Measurements from ENCODE around the gene HIVEP1. TPM values are rescaled to one million over a fixed set of nuclear protein-coding genes. Genes with fewer than 3 reads are reported as not detected.

The HIVEP1 gene
- total and polyA plus RNA-seq, 2 of the 8 experiments (the other 6 are each of a cell fraction or from before 2014, with no cell fraction given) = 22.6 to 23.1 TPM

GRCh38 chr6:12069891-12070529, 57.9 kb downstream of the HIVEP1 start:
- peaks cover 6 to 91% of the 10 kb centered on the region in 2 experiments; a peak in 3 of 4 replicates for H3K79me2 ChIP-seq (ENCODE audit: control insufficient read depth in 1 of 2, insufficient read depth in 2 of 2, low read length in 2 of 2)
- H3K27ac ChIP-seq (ENCODE audit: low read depth, low read length) = no peak overlapping the region
- H3K23ac ChIP-seq (ENCODE audit: insufficient read length) = no peak overlapping the region
- no peak for FAIRE-seq
- no peak overlapping the region for H4K8ac ChIP-seq (ENCODE audit: extremely low read depth, insufficient read depth, low read length)
- ChIA-PET CTCF (ENCODE audit: partially characterized antibody) (no interaction called here), POLR2A (ENCODE audit: partially characterized antibody) (interaction anchor here (0.6 kb wide), 1 partner anchor 14 kb away, joined by 3 read pairs; no protein-coding TSS in a partner anchor)
- H3K56ac ChIP-seq (replicated peaks; ENCODE audit: insufficient read length, low read depth, low read length) = no peak overlapping the region
- H3K9ac ChIP-seq (replicated peaks in 1 of 4; ENCODE audit: extremely low read depth in 1 of 4, low read depth in 3 of 4, low read length in 3 of 4) = no peak overlapping the region
- H4K20me1 ChIP-seq (replicated peaks in 1 of 2; ENCODE audit: control insufficient read depth in 1 of 2, insufficient read depth in 2 of 2, low read length in 2 of 2) = peaks cover 4 to 5% of the 10 kb centered on the region in 2 experiments
- no peak overlapping the region for H2AFZ ChIP-seq (ENCODE audit: low read length)
- H3K4me1 ChIP-seq (replicated peaks in 1 of 4; ENCODE audit: control insufficient read depth in 3 of 4, insufficient read depth in 4 of 4, low read length in 3 of 4) = peaks cover 0 to 10% (median 6%) of the 10 kb centered on the region in 4 experiments; a peak in 3 of 7 replicates
- H3K27me3 ChIP-seq (replicated peaks in 1 of 4; ENCODE audit: control insufficient read depth in 3 of 4, extremely low read depth in 1 of 4, insufficient read depth in 3 of 4, low read length in 3 of 4) = no peaks in the 10 kb centered on the region
- WGBS, 2 experiments (ENCODE audit: extremely low coverage in 1 of 2, insufficient coverage in 1 of 2, insufficient read length in 1 of 2, insufficient replicate concordance in 2 of 2, low coverage in 1 of 2, low lambda C conversion rate in 2 of 2, missing lambda C conversion rate in 1 of 2) = 97% methylated on average over 9 of the region's 9 CpGs; no CpG with 5 or more reads in 1 of the 2 experiments
- H2BK120ac ChIP-seq (replicated peaks; ENCODE audit: low read depth, low read length) = no peak overlapping the region
- H3K79me1 ChIP-seq (ENCODE audit: low read depth, low read length) = peaks cover 11% of the 10 kb centered on the region; the same call in 1 of the 2 replicates
- H3K36me3 ChIP-seq (ENCODE audit: control insufficient read depth in 2 of 4, insufficient read depth in 4 of 4, low read length in 3 of 4) = no peaks in the 10 kb centered on the region; a peak in 1 of 8 replicates
- no peak overlapping the region for H2BK12ac ChIP-seq (ENCODE audit: low read depth, low read length)
- no peak overlapping the region for H3K14ac ChIP-seq (ENCODE audit: insufficient read length)
- H3K4ac ChIP-seq (replicated peaks; ENCODE audit: insufficient read length, low read depth, low read length) = no peak overlapping the region
- H3K9me3 ChIP-seq (ENCODE audit: insufficient read depth in 2 of 2, low read depth in 1 of 2, low read length in 1 of 2) = no peaks in the 10 kb centered on the region
- DNase-seq (ENCODE audit: low read depth in 1 of 2, low spot score in 2 of 2) = no peak
- no peak overlapping the region for H3K4me2 ChIP-seq (ENCODE audit: insufficient read depth in 1 of 2, low read depth in 2 of 2, low read length in 2 of 2)
- H2BK15ac ChIP-seq (ENCODE audit: low read length) = no peak overlapping the region
- H2BK5ac ChIP-seq (ENCODE audit: low read depth, low read length) = no peak overlapping the region
- no peak overlapping the region for H3K18ac ChIP-seq (ENCODE audit: extremely low read depth, low read length)
- no peak overlapping the region for H3K4me3 ChIP-seq (ENCODE audit: extremely low read depth in 1 of 4, insufficient read depth in 2 of 4, low read depth in 3 of 4, low read length in 4 of 4)
- H4K5ac ChIP-seq (ENCODE audit: insufficient read length, low read depth, low read length) = no peak overlapping the region
- no peak overlapping the region for H2BK20ac ChIP-seq (ENCODE audit: low read length)
- no peak overlapping the region for H2AK5ac ChIP-seq (ENCODE audit: low read depth, low read length)
- no peak overlapping the region for H4K91ac ChIP-seq (replicated peaks; ENCODE audit: insufficient read length, low read length)
- H3K23me2 ChIP-seq (ENCODE audit: low read depth, low read length) = no peaks in the 10 kb centered on the region
- TF ChIP-seq CEBPB (IDR thresholded peaks at IDR 0.05; ENCODE audit: low read depth, low read length) (no peak), CHD1 (IDR thresholded peaks at IDR 0.05; ENCODE audit: low read depth, low read length) (no peak), RNF2 (IDR thresholded peaks at IDR 0.05; ENCODE audit: borderline replicate concordance, low read depth, low read length, missing control alignments, poor library complexity, severe bottlenecking) (no peak), YY1 (IDR thresholded peaks at IDR 0.05; ENCODE audit: low read depth, low read length) (no peak), EGR1 (IDR thresholded peaks at IDR 0.05; ENCODE audit: borderline replicate concordance, low read depth, low read length) (no peak), NRF1 (IDR thresholded peaks at IDR 0.05; ENCODE audit: low read depth, low read length) (no peak), RFX5 (IDR thresholded peaks at IDR 0.05; ENCODE audit: borderline replicate concordance, low read depth, low read length) (no peak), BACH1 (IDR thresholded peaks at IDR 0.05; ENCODE audit: low read length) (no peak), SIX5 (IDR thresholded peaks at IDR 0.05; ENCODE audit: low read depth, low read length) (no peak), ASH2L (IDR thresholded peaks at IDR 0.05; ENCODE audit: low read length) (no peak), GABPA (IDR thresholded peaks at IDR 0.05; ENCODE audit: borderline replicate concordance, insufficient read depth, low read length) (no peak), KDM1A (IDR thresholded peaks at IDR 0.05; ENCODE audit: borderline replicate concordance, low read length) (no peak), PHF8 (conservative IDR thresholded peaks at IDR 0.05; ENCODE audit: low read depth, low read length) (no peak)
